CD14-positive monocyte (primary cell): Measurements from ENCODE around the gene LRSAM1. TPM values are rescaled to one million over a fixed set of nuclear protein-coding genes. Genes with fewer than 3 reads are reported as not detected.
A peak's percentile ranks its signal among the peaks of the same experiment; 100 is the strongest.

Experiments used
- DNase-seq, 3 donors: peaks; one replicate each; pipeline ENCODE4 v3.0.0-alpha.2; 2011 to 2022
- H2AFZ ChIP-seq: 2 replicates; pipeline ENCODE4 v1.6.0; 2012; ENCODE audit warnings: mild to moderate bottlenecking, low read depth, low read length, inconsistent platforms; ENCODE audit not compliant: insufficient read depth, poor library complexity, severe bottlenecking
- H3K27ac ChIP-seq, 2 donors: 1 replicate in 1 of 2; 2 replicates in 1 of 2; pipeline ENCODE4 v1.5.1; 2012 to 2013; ENCODE audit warnings: low read length in 2 of 2, control low read depth in 1 of 2, inconsistent platforms in 1 of 2, low read depth in 1 of 2, mild to moderate bottlenecking in 1 of 2
- H3K27me3 ChIP-seq, 2 donors: one replicate each; pipeline versions ENCODE4 v1.6.0 to v1.6.1; 2011 to 2013; ENCODE audit warnings: low read length in 2 of 2; ENCODE audit not compliant: control insufficient read depth in 2 of 2, insufficient read depth in 2 of 2
- H3K36me3 ChIP-seq, 2 donors: replicated peaks in 1 of 2; 1 replicate in 1 of 2; 2 replicates in 1 of 2; pipeline versions ENCODE4 v1.5.1 to v1.6.1; 2012 to 2013; ENCODE audit warnings: low read length in 2 of 2, control low read depth in 1 of 2, inconsistent platforms in 1 of 2, mild to moderate bottlenecking in 1 of 2; ENCODE audit not compliant: insufficient read depth in 2 of 2, control insufficient read depth in 1 of 2
- H3K4me1 ChIP-seq, 2 donors: 1 replicate in 1 of 2; 2 replicates in 1 of 2; pipeline versions ENCODE4 v1.5.1 to v1.6.1; 2012 to 2013; ENCODE audit warnings: low read length in 2 of 2, control low read depth in 1 of 2, inconsistent platforms in 1 of 2, mild to moderate bottlenecking in 1 of 2, moderate library complexity in 1 of 2; ENCODE audit not compliant: insufficient read depth in 2 of 2, control insufficient read depth in 1 of 2
- H3K4me2 ChIP-seq: replicated peaks from 2 replicates; pipeline ENCODE3; 2012; ENCODE audit warnings: low read length, moderate library complexity, mild to moderate bottlenecking; ENCODE audit not compliant: poor library complexity, severe bottlenecking; ENCODE audit errors: extremely low read depth
- H3K4me3 ChIP-seq, 3 experiments: fragments of 200-600 bp in 1 of 3; sonication (generic) in 1 of 3; replicated peaks in 1 of 3; 1 replicate in 2 of 3; 2 replicates in 1 of 3; pipeline ENCODE4 v1.5.1; 2011 to 2013; ENCODE audit warnings: low read length in 3 of 3, mild to moderate bottlenecking in 3 of 3, control low read depth in 2 of 3, low read depth in 2 of 3, inconsistent platforms in 1 of 3, moderate library complexity in 1 of 3
- H3K79me2 ChIP-seq: 2 replicates; pipeline ENCODE4 v1.6.0; 2012; ENCODE audit warnings: mild to moderate bottlenecking, control low read depth, inconsistent platforms, low read length, moderate library complexity; ENCODE audit not compliant: insufficient read depth
- H3K9ac ChIP-seq: 2 replicates; pipeline ENCODE4 v1.6.0; 2017; ENCODE audit warnings: low read length, mild to moderate bottlenecking; ENCODE audit not compliant: insufficient read depth, poor library complexity, severe bottlenecking
- H3K9me3 ChIP-seq, 2 donors: replicated peaks in 1 of 2; 1 replicate in 1 of 2; 2 replicates in 1 of 2; pipeline versions ENCODE4 v1.5.1 to v1.6.1; 2012 to 2013; ENCODE audit warnings: low read length in 2 of 2, control low read depth in 1 of 2; ENCODE audit not compliant: control insufficient read depth in 1 of 2, insufficient read depth in 1 of 2
- H4K20me1 ChIP-seq: 2 replicates; pipeline ENCODE4 v1.6.0; 2012; ENCODE audit warnings: mild to moderate bottlenecking, low read length, control low read depth, moderate library complexity; ENCODE audit not compliant: insufficient read depth
- H3K27ac Mint-ChIP-seq, 7 donors: one replicate each; pipeline ENCODE4 v1.8.0; 2020; ENCODE audit warnings: mild to moderate bottlenecking in 7 of 7, mixed read lengths in 7 of 7, moderate library complexity in 6 of 7, inconsistent platforms in 2 of 7
- H3K27me3 Mint-ChIP-seq, 3 donors: one replicate each; pipeline ENCODE4 v1.8.0; 2021 to 2022; ENCODE audit warnings: low read depth in 3 of 3, mild to moderate bottlenecking in 3 of 3, mixed read lengths in 3 of 3, moderate library complexity in 3 of 3, inconsistent platforms in 1 of 3
- H3K36me3 Mint-ChIP-seq, 2 donors: one replicate each; pipeline ENCODE4 v1.8.0; 2020; ENCODE audit warnings: mixed read lengths in 2 of 2, inconsistent platforms in 1 of 2, mild to moderate bottlenecking in 1 of 2
- H3K4me1 Mint-ChIP-seq: one replicate; pipeline ENCODE4 v1.8.0; 2020; ENCODE audit warnings: mild to moderate bottlenecking, mixed read lengths
- H3K4me3 Mint-ChIP-seq, 2 donors: one replicate each; pipeline ENCODE4 v1.8.0; 2020; ENCODE audit warnings: mild to moderate bottlenecking in 2 of 2, mixed read lengths in 2 of 2, moderate library complexity in 1 of 2
- H3K9me3 Mint-ChIP-seq, 7 donors: one replicate each; pipeline ENCODE4 v1.8.0; 2020 to 2022; ENCODE audit warnings: mixed read lengths in 7 of 7, mild to moderate bottlenecking in 6 of 7, moderate library complexity in 6 of 7, inconsistent platforms in 2 of 7
- CTCF ChIP-seq: fragments of 200-600 bp; IDR thresholded peaks from one replicate; pipeline ENCODE4 v1.8.0; 2022; ENCODE audit warnings: antibody characterized with exemption, mild to moderate bottlenecking
- WGBS: methylation state at CpG from one replicate; pipeline ENCODE4 v1.1.5; 2013; ENCODE audit warnings: missing lambda C conversion rate; ENCODE audit not compliant: insufficient coverage; 5-methylcytosine and 5-hydroxymethylcytosine counted together
- intact Hi-C, 2 donors: fragments of 100-400 bp; cut with micrococcal nuclease; formaldehyde crosslinking; loops; one replicate each; pipeline versions ENCODE4 v1.15.0 to v1.15.1; 2023
- polyA plus RNA-seq, 3 donors: library from polyadenylated mRNA; depleted of rRNA in 1 of 3; unstranded in 2 of 3; stranded (reverse) in 1 of 3; fragments of 300-500 nt in 2 of 3; fragments of >200 nt in 1 of 3; fragmentation: Illumina TruSeq in 2 of 3; gene quantifications; 1 replicate in 2 of 3; 2 replicates in 1 of 3; pipeline ENCODE4 v1.2.3, GENCODE V29; 2012 to 2021

LRSAM1 gene
- polyA plus RNA-seq, 3 donors, result 6.0 to 19.8 (median 8.2) TPM

GRCh38 chr9:127549751-127550150 lies 98.4 kb downstream of the LRSAM1 start:
- Mint-ChIP-seq H3K9me3 (peaks cover 0 to 2% (median 0%) of the 10 kb centered on the region in 7 donors), H3K4me3 (no peak overlapping the region), H3K27me3 (peaks cover 3 to 7% (median 5%) of the 10 kb centered on the region in 3 donors), H3K36me3 (peaks cover 45 to 67% of the 10 kb centered on the region in 2 donors), H3K27ac (peak overlapping the region in 1 of 7 donors; percentile 30), H3K4me1 (peaks cover 64% of the 10 kb centered on the region)
- H3K4me3 ChIP-seq, result no peak overlapping the region
- WGBS, result 83% methylated on average over 1 of the region's 8 CpGs
- peaks cover 93% of the 10 kb centered on the region for H3K79me2 ChIP-seq
- no peak for DNase-seq
- no peaks in the 10 kb centered on the region for H3K9me3 ChIP-seq
- no peaks in the 10 kb centered on the region for H3K27me3 ChIP-seq
- no peak overlapping the region for H3K4me2 ChIP-seq
- intact Hi-C loops, result no loop called here
- H3K4me1 ChIP-seq, result peaks cover 33 to 54% of the 10 kb centered on the region in 2 donors
- peaks cover 95% of the 10 kb centered on the region for H4K20me1 ChIP-seq
- H3K27ac ChIP-seq, result no peak overlapping the region
- H2AFZ ChIP-seq, result no peak overlapping the region
- TF ChIP-seq CTCF, result no peak
- H3K9ac ChIP-seq, result no peak overlapping the region
- H3K36me3 ChIP-seq, result peaks cover 0 to 7% of the 10 kb centered on the region in 2 donors

GRCh38 chr9:127550282-127550681 lies 99.0 kb downstream of the LRSAM1 start:
- H3K9me3 ChIP-seq, result no peaks in the 10 kb centered on the region
- Mint-ChIP-seq H3K4me3 (no peak overlapping the region), H3K9me3 (peaks cover 0 to 2% (median 0%) of the 10 kb centered on the region in 7 donors), H3K36me3 (peaks cover 47 to 67% of the 10 kb centered on the region in 2 donors), H3K27ac (peak overlapping the region in 5 of 7 donors; percentile 12 to 70 (median 30)), H3K27me3 (peaks cover 3 to 7% (median 5%) of the 10 kb centered on the region in 3 donors), H3K4me1 (peaks cover 63% of the 10 kb centered on the region)
- peaks cover 95% of the 10 kb centered on the region for H4K20me1 ChIP-seq
- H3K9ac ChIP-seq, result no peak overlapping the region
- no peak for DNase-seq
- H3K79me2 ChIP-seq, result peaks cover 93% of the 10 kb centered on the region
- no peak overlapping the region for H3K4me3 ChIP-seq
- H3K27me3 ChIP-seq, result no peaks in the 10 kb centered on the region
- no peak for TF ChIP-seq CTCF
- no peak overlapping the region for H3K4me2 ChIP-seq
- H3K36me3 ChIP-seq, result peaks cover 0 to 7% of the 10 kb centered on the region in 2 donors
- intact Hi-C loops, result no loop called here
- peaks cover 37 to 56% of the 10 kb centered on the region in 2 donors for H3K4me1 ChIP-seq
- H2AFZ ChIP-seq, result no peak overlapping the region
- WGBS, result 100% methylated on average over 1 of the region's 1 CpG
- peak overlapping the region in 1 of 2 donors; percentile 20 for H3K27ac ChIP-seq
